Cardiac fibroblast (primary cell): ENCODE data around the gene NKAIN2.
"Not testable (repeated sequence)": the region's sequence is repeated elsewhere in the genome, so short reads cannot be mapped to it uniquely, and the experiment has no call there.

Experiments
- DNase-seq, 2 donors: peaks; one replicate each; pipeline versions ENCODE4 v3.0.0 to v3.0.0-alpha.2; 2010; ENCODE audit warnings: low read depth in 2 of 2
- H3K4me3 ChIP-seq, 2 donors: replicated peaks in 1 of 2; 1 replicate in 1 of 2; 2 replicates in 1 of 2; pipeline ENCODE4 v1.5.1; 2011; ENCODE audit warnings: low read depth in 2 of 2, low read length in 2 of 2, mild to moderate bottlenecking in 2 of 2, moderate library complexity in 1 of 2
- TF ChIP-seq, protein P1 (sequence below): IDR thresholded peaks from one replicate; pipeline ENCODE4 v1.5.1; 2011; ENCODE audit warnings: low read depth, mild to moderate bottlenecking, low read length, inconsistent platforms

Gene NKAIN2

DNA sequence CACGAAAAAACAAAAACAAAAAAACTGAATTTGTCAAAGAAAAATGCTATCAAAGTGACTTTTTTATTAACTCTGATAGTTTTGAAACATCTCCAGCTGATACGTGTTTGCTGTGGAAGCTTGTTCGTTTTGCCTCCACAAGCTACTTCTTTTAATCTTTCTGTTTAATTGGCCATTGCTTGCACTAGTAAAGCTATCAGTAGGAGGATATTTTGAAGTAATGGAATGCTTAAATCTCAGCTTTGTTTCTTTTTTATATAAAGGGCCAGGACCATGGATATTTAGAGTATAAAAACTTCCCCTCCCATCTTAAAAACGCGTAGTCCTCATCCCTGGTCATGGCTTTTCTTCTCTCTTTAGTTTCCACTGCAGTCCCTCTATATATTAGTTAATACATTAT lies 344.0 kb downstream of the NKAIN2 start:
- TF ChIP-seq, protein P1, sequence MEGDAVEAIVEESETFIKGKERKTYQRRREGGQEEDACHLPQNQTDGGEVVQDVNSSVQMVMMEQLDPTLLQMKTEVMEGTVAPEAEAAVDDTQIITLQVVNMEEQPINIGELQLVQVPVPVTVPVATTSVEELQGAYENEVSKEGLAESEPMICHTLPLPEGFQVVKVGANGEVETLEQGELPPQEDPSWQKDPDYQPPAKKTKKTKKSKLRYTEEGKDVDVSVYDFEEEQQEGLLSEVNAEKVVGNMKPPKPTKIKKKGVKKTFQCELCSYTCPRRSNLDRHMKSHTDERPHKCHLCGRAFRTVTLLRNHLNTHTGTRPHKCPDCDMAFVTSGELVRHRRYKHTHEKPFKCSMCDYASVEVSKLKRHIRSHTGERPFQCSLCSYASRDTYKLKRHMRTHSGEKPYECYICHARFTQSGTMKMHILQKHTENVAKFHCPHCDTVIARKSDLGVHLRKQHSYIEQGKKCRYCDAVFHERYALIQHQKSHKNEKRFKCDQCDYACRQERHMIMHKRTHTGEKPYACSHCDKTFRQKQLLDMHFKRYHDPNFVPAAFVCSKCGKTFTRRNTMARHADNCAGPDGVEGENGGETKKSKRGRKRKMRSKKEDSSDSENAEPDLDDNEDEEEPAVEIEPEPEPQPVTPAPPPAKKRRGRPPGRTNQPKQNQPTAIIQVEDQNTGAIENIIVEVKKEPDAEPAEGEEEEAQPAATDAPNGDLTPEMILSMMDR: no peak
- no peak for DNase-seq
- no peak overlapping the region for H3K4me3 ChIP-seq

DNA sequence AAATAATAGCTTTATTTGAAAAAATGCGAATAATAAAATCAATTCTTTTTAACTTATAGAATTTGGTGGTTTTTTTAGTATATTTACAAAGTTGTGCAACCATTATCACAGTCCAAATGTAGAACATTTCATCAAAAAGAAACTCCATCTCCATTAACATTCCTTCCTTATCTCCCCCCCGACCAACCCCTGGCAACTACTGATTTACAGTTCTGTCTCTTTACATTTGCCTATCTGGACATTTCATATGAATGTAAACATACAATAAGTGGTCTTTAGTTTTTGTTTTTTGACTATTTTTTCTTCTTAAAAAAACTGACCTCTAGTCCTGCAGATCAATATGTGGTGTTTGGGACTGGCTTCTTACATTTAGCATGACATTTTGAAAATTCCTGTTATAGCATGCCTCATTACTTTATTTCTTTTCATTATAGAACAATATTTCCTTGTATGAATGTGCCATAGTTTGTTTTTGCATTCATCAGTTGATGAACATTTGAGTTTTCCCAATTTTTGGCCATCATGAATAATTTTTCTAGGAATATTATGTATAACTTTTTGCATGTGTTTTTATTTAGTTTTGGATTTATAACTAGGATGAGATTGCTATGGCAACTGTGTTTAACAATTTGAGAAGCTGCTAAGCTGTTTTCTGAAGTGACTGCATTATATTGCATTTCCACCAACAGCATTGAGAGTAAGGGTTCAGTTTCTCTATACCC lies 344.7 kb downstream of the NKAIN2 start:
- DNase-seq: no peak
- TF ChIP-seq, protein P1: no peak
- H3K4me3 ChIP-seq: no peak overlapping the region

- TF ChIP-seq, protein P1: no peak
- H3K4me3 ChIP-seq: no peak overlapping the region
- DNase-seq: no peak
These were observed 346.0 kb downstream of the NKAIN2 start for GRCh38 chr6:124149646-124150045.

GRCh38 chr6:124158024-124158423 lies 354.4 kb downstream of the NKAIN2 start:
- DNase-seq: no peak
- H3K4me3 ChIP-seq: no peak overlapping the region
- TF ChIP-seq, protein P1: no peak

- TF ChIP-seq, protein P1: no peak
These were observed 360.0 kb downstream of the NKAIN2 start for GRCh38 chr6:124163676-124164075.

GRCh38 chr6:124164343-124164742 lies 360.7 kb downstream of the NKAIN2 start:
- TF ChIP-seq, protein P1: no peak
- no peak overlapping the region for H3K4me3 ChIP-seq
- no peak for DNase-seq

More at GRCh38 chr6:124163676-124164075, 360.0 kb downstream of the NKAIN2 start:
- no peak overlapping the region for H3K4me3 ChIP-seq
- DNase-seq: no peak

- H3K4me3 ChIP-seq, DNase-seq: not testable (repeated sequence)
These were observed 363.6 kb downstream of the NKAIN2 start for GRCh38 chr6:124167249-124167648.
